ENCODE data around the gene NECTIN2.
"Not testable (repeated sequence)": the region's sequence is repeated elsewhere in the genome, so short reads cannot be mapped to it uniquely, and the experiment has no call there.

Gene NECTIN2

GRCh38 chr19:44884566-44884965 is 38.5 kb downstream of the NECTIN2 start:
- DNase-seq (ENCODE audit: low read depth), result no peak

- no peak for DNase-seq (ENCODE audit: low read depth)
Observed at GRCh38 chr19:44886141-44886540, 40.0 kb downstream of the NECTIN2 start.

DNA sequence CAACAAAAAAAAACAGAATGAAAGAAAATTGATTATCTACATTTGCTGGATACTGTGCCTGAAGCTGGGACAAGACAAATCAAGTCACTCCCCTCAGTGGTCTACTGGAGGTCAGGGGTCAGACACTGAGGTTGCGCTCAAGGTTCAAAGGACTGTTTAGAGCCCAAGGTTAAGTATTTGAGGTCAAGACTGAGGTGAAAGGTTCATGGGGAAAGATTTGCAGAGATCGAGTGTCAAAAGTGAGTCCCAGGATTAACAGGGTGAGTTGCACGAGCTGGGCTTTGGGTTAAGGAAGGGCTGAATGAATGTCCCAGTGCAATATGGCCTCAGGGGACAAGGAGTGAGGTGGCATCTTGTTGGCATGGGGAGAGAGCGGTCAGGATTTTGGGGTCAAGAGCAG is 41.6 kb downstream of the NECTIN2 start:
- DNase-seq (ENCODE audit: low read depth), result no peak

GRCh38 chr19:44888335-44888734 is 42.2 kb downstream of the NECTIN2 start:
- not testable (repeated sequence) for DNase-seq (ENCODE audit: low read depth)

DNA sequence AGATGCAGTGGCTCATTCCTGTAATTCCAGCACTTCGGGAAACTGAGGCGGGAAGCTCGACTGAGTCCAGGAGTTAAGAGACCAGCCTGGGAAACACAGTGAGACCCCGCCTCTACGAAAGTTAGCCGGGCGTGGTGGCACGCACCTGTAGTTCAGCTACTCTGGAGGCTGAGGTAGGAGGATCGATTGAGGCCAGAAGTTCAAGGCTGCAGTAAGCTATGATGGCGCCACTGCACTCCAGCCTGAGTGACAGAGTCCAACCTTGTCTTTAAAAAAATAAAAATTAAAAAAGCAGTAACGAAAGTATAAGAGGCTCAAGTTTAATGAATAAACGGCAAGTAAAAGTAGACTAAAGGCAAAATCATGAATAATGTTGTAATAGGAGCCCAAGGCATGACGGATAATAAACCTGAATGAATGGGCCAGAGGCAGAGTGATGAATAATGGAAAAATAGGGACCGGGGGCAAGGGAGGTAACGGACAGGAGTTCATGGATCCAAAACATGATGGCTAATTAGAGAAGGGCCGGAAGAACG is 43.8 kb downstream of the NECTIN2 start:
- DNase-seq (ENCODE audit: low read depth), result no peak

DNA sequence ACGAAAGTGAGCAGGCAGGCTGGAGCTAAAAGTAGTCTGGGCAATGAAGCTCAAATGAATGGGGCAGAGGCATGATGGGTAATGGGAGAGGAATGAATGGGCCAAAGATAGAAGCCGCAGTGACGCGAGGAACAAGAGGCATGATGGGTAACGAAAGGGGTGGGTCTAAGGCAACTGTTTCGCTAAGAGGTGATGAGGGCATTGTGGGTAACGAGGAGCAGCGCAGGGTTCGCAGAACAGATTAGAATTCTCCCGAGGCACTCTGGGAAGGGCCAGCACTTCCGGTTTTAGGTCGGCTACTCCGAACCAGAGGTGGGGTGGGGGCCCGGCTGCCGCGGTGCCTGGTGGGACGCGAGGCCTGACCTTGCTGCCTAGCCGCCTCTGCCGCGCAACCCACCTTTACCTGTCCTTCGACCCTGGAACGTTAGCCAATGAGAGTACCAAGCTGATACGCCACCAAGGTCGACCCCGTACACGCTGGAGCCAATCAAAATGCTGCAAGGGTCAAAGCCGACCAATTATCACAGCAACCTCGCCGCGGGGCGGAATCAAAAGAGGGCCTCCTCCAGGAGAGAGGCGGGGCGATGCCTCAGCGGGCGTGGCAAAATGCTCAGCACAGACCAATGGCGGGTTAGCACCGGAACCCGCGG is 44.4 kb downstream of the NECTIN2 start:
- DNase-seq (ENCODE audit: low read depth), result peak; percentile 99

DNA sequence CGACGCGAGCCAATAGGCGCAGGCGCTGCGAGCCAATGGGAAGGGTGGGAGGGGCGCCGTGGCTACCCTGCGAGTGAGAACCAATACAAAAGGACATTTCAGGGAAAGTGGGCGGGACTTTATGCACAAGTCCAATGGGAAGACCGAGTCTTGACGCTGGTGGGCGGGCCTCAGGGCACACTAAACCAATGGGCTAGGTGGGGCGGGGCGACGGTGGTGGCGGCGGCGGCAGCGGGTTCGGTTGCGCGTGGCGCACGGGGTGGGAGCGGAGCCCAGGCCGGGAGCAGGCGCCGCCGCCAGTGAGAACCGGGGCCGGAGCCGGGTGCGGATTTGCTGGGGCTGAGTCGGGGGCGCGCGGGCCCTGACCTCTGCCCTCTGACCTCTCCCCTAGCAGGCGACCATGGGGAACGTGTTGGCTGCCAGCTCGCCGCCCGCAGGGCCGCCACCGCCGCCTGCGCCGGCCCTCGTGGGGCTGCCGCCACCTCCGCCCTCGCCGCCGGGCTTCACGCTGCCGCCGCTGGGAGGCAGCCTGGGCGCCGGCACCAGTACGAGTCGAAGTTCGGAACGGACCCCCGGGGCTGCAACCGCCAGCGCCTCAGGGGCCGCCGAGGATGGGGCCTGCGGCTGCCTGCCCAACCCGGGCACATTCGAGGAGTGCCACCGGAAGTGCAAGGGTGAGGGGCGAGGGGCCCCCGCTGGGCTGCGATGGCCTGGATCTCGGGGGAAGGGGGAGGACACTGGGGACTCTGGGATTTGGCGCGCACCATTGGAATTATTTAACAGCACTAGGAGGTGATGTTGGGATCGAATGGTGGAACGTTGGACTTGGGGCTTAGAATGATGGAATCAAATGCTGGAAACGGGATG is 45.2 kb downstream of the NECTIN2 start, which contains the start of gene TOMM40:
Gene TOMM40, plus strand, starts transcription at position 239 of the 867 bp plus-strand sequence. Its CDS starts 162 bp downstream, at position 401.
- DNase-seq (ENCODE audit: low read depth), result no peak

DNA sequence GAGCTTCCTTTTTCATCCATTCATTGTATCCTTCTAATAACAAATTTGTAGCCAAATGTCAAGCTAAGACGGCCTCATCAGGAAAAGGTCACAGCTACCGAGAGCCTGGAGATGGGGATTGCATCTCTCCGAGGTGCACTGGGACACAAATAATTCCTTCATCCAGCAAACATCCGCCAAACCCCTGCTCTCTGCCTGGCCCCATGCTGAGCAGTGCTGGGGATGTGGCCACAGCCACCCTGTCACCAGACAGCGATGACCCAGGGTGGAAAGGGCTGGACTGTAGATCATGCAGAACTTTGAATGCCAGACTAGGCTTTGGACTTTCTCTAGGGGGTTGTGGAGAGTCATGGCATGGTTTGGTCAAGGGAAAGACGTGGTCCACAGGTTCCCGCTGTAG is 46.8 kb downstream of the NECTIN2 start:
- DNase-seq (ENCODE audit: low read depth), result no peak

- DNase-seq (ENCODE audit: low read depth), result no peak
Observed at GRCh38 chr19:44893332-44894051, 47.4 kb downstream of the NECTIN2 start.

- DNase-seq (ENCODE audit: low read depth), result no peak
Observed at GRCh38 chr19:44894052-44894400, 47.9 kb downstream of the NECTIN2 start.

DNA sequence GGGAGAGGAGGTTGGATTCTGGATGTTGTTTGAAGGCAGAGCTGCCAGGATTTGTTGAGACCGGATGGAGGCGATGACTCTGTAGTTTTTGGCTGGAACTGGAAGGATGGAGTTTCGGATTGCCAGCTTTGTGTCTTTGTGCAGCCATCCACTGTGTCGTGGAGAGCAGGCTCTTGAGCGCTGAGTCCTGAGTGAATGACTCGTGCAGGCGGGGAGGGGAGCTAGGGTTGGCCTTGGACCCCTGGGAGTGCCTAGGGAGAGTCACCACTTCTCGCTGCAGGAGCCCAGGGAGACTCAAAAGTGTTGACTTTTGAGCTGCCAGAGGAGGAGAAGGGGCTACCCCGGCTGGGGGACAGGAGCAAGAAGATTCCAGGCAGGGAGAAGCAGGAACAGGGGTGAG is 48.8 kb downstream of the NECTIN2 start:
- no peak for DNase-seq (ENCODE audit: low read depth)

GRCh38 chr19:44897835-44898234 is 51.7 kb downstream of the NECTIN2 start:
- no peak for DNase-seq (ENCODE audit: low read depth)

DNA sequence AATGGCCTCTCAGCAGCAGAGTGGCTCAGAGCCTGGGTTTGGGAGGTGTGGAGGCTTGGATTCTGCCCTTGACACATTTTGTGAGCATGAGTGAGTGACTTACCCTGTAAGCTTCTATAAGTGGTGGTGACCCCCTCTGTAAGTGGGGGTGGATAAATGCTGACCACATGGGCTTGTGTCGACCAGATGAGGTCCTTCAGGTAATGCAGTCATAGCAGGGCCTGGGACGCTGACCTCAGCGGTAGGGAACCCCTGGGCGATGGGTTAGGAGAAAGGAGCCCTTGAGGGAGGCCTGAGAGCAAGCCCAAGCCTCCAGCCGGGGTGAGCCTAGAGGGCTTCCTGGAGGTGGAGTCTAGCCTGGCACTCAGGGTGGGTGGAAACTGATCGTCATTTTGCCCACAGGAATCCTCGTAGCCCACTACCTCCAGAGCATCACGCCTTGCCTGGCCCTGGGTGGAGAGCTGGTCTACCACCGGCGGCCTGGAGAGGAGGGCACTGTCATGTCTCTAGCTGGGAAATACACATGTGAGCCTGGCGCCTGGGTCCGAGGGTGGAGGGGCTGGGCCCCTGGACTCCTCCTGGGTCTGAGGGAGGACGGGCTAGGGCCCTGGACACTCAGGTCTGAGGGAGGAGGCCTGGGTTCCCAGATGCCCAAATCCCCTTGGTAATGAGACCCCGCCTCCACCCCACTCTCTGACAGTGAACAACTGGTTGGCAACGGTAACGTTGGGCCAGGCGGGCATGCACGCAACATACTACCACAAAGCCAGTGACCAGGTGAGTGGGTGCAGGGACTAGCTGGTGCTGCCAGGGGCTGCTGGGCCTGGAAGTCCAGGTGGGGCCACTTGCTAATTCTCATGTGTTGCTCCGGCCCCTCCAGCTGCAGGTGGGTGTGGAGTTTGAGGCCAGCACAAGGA is 54.5 kb downstream of the NECTIN2 start:
- no peak for DNase-seq (ENCODE audit: low read depth)

DNA sequence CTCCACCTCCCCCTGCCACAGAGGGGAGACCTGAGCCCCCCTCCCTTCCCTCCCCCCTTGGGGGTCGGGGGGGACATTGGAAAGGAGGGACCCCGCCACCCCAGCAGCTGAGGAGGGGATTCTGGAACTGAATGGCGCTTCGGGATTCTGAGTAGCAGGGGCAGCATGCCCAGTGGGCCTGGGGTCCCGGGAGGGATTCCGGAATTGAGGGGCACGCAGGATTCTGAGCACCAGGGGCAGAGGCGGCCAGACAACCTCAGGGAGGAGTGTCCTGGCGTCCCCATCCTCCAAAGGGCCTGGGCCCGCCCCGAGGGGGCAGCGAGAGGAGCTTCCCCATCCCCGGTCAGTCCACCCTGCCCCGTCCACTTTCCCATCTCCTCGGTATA is 57.1 kb downstream of the NECTIN2 start:
- DNase-seq (ENCODE audit: low read depth), result no peak

GRCh38 chr19:44903602-44904425 is 57.7 kb downstream of the NECTIN2 start:
- no peak for DNase-seq (ENCODE audit: low read depth)

GRCh38 chr19:44904426-44904994 is 58.4 kb downstream of the NECTIN2 start:
- DNase-seq (ENCODE audit: low read depth), result no peak

- DNase-seq (ENCODE audit: low read depth), result no peak
Observed at GRCh38 chr19:44905437-44906160, 59.5 kb downstream of the NECTIN2 start, which contains the start of gene APOE. TSS of gene APOE (plus strand) at chr19:44905796. CDS start at chr19:44906625, 829 bp downstream.

GRCh38 chr19:44907613-44908012 is 61.5 kb downstream of the NECTIN2 start:
- no peak for DNase-seq (ENCODE audit: low read depth)

GRCh38 chr19:44908074-44908835 is 62.2 kb downstream of the NECTIN2 start:
- DNase-seq (ENCODE audit: low read depth), result no peak
